Loucy (cell line): ENCODE data around the gene GPC5.

Source experiments
- H2AFZ ChIP-seq: fragments of 200-600 bp; sonication (generic); 2 replicates; pipeline ENCODE4 v1.6.0; 2016; ENCODE audit warnings: antibody characterized with exemption, mild to moderate bottlenecking, low read length, moderate library complexity
- H3F3A ChIP-seq: fragments of 200-600 bp; 2 replicates; pipeline ENCODE4 v1.6.0; 2016; ENCODE audit warnings: antibody characterized with exemption, low read depth, mild to moderate bottlenecking
- H3K27me3 ChIP-seq: fragments of 200-600 bp; sonication (generic); 2 replicates; pipeline ENCODE4 v1.6.1; 2014; ENCODE audit warnings: low read length, mild to moderate bottlenecking; ENCODE audit not compliant: insufficient read depth, poor library complexity, severe bottlenecking
- H3K36me3 ChIP-seq: fragments of 200-600 bp; sonication (generic); 2 replicates; pipeline ENCODE4 v1.6.1; 2016; ENCODE audit warnings: low read length; ENCODE audit not compliant: insufficient read depth
- H3K4me1 ChIP-seq: fragments of 200-600 bp; sonication (generic); 2 replicates; pipeline ENCODE4 v1.5.1; 2014; ENCODE audit warnings: low read length, mild to moderate bottlenecking; ENCODE audit not compliant: insufficient read depth, poor library complexity, severe bottlenecking
- H3K4me2 ChIP-seq: fragments of 200-600 bp; sonication (generic); 2 replicates; pipeline ENCODE4 v1.6.0; 2014; ENCODE audit warnings: antibody characterized with exemption, low read length, low read depth, mild to moderate bottlenecking; ENCODE audit not compliant: poor library complexity, severe bottlenecking
- H3K4me3 ChIP-seq: fragments of 200-600 bp; sonication (generic); 2 replicates; pipeline ENCODE4 v1.5.1; 2014; ENCODE audit warnings: low read length, mild to moderate bottlenecking, mixed read lengths; ENCODE audit not compliant: poor library complexity, severe bottlenecking
- H3K79me2 ChIP-seq: fragments of 200-600 bp; sonication (generic); 2 replicates; pipeline ENCODE4 v1.6.1; 2014; ENCODE audit warnings: low read length; ENCODE audit not compliant: insufficient read depth
- H3K9ac ChIP-seq: fragments of 200-600 bp; sonication (generic); 2 replicates; pipeline ENCODE4 v1.6.0; 2014; ENCODE audit warnings: mild to moderate bottlenecking, low read depth, low read length, moderate library complexity; ENCODE audit not compliant: poor library complexity, severe bottlenecking
- H3K9me2 ChIP-seq: fragments of 200-600 bp; sonication (generic); replicated peaks from 2 replicates; pipeline ENCODE4 v1.6.1; 2016; ENCODE audit warnings: low read depth, low read length, mixed read lengths
- H3K9me3 ChIP-seq: fragments of 200-600 bp; sonication (generic); 2 replicates; pipeline ENCODE4 v1.6.1; 2014; ENCODE audit warnings: mild to moderate bottlenecking, antibody characterized with exemption, low read length, low read depth; ENCODE audit not compliant: insufficient read depth
- H4K20me1 ChIP-seq: fragments of 200-600 bp; sonication (generic); 2 replicates; pipeline ENCODE4 v1.6.0; 2014; ENCODE audit warnings: antibody characterized with exemption, low read length, mild to moderate bottlenecking; ENCODE audit not compliant: insufficient read depth, poor library complexity, severe bottlenecking
- CTCF ChIP-seq: fragments of 200-600 bp; sonication (generic); conservative IDR thresholded peaks from 2 replicates; pipeline ENCODE4 v1.5.1; 2014; ENCODE audit warnings: mild to moderate bottlenecking, antibody characterized with exemption, low read length
- EZH2phosphoT487 ChIP-seq: fragments of 200-600 bp; IDR thresholded peaks from 2 replicates; pipeline ENCODE4 v1.6.1; 2018; ENCODE audit warnings: antibody characterized with exemption, mild to moderate bottlenecking, moderate library complexity, borderline replicate concordance

The GPC5 gene

GRCh38 chr13:91649456-91649855 lies 251.0 kb downstream of the GPC5 start:
- no peaks in the 10 kb centered on the region for H3K4me1 ChIP-seq
- no peaks in the 10 kb centered on the region for H4K20me1 ChIP-seq
- no peaks in the 10 kb centered on the region for H3F3A ChIP-seq
- H3K9me2 ChIP-seq, result no peaks in the 10 kb centered on the region
- no peak overlapping the region for H3K4me2 ChIP-seq
- H3K9me3 ChIP-seq, result no peaks in the 10 kb centered on the region
- H3K9ac ChIP-seq, result no peak overlapping the region
- H3K4me3 ChIP-seq, result no peak overlapping the region
- no peak overlapping the region for H2AFZ ChIP-seq
- H3K36me3 ChIP-seq, result no peaks in the 10 kb centered on the region
- no peaks in the 10 kb centered on the region for H3K79me2 ChIP-seq
- TF ChIP-seq CTCF, result no peak
- TF ChIP-seq EZH2phosphoT487, result no peak
- H3K27me3 ChIP-seq, result no peaks in the 10 kb centered on the region

GRCh38 chr13:91652404-91653301 lies 254.2 kb downstream of the GPC5 start:
- Histone ChIP-seq H3F3A (no peaks in the 10 kb centered on the region), H2AFZ (no peak overlapping the region), H3K4me3 (no peak overlapping the region), H3K9ac (no peak overlapping the region), H4K20me1 (no peaks in the 10 kb centered on the region), H3K9me2 (no peaks in the 10 kb centered on the region), H3K9me3 (no peaks in the 10 kb centered on the region), H3K36me3 (no peaks in the 10 kb centered on the region), H3K4me1 (no peaks in the 10 kb centered on the region), H3K4me2 (no peak overlapping the region), H3K27me3 (no peaks in the 10 kb centered on the region), H3K79me2 (no peaks in the 10 kb centered on the region)
- TF ChIP-seq CTCF (no peak), EZH2phosphoT487 (no peak)

DNA sequence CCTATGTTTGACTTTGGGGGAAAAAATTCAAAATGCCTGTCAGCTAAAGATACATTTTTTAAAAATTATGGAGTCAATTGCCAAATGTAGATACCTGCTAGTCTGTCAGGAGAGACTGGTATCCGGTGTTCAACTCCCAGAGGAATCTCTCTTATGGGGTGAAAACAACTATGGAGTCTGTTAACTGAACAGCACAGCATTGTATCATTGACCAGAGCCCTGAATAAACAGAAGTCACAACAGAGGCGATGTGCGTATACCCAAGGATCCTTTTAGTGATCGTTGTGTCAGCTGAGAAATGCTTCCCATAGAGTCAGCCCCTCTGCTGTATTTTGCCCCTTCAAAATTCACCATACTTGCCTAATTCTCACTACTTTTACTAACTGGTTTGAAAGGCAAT lies 257.3 kb downstream of the GPC5 start:
- no peaks in the 10 kb centered on the region for H3K9me2 ChIP-seq

More for the DNA sequence above, 257.3 kb downstream of the GPC5 start:
- Histone ChIP-seq H3K9me3 (no peaks in the 10 kb centered on the region), H3K79me2 (no peaks in the 10 kb centered on the region), H3K27me3 (no peaks in the 10 kb centered on the region), H2AFZ (no peak overlapping the region), H3K4me3 (no peak overlapping the region), H3K4me1 (no peaks in the 10 kb centered on the region), H3F3A (no peaks in the 10 kb centered on the region), H3K4me2 (no peak overlapping the region), H4K20me1 (no peaks in the 10 kb centered on the region), H3K9ac (no peak overlapping the region), H3K36me3 (no peaks in the 10 kb centered on the region)
- no peak for TF ChIP-seq EZH2phosphoT487
- no peak for TF ChIP-seq CTCF
